Upper lobe of right lung (tissue), 1 donor: ENCODE data around the gene PTPN3. TPM values are rescaled to one million over a fixed set of nuclear protein-coding genes. Genes with fewer than 3 reads are reported as not detected.
A peak's percentile ranks its signal among the peaks of the same experiment; 100 is the strongest.

Experiments
- ATAC-seq: fragments of 200-7000 bp; cut with Tn5 transposase; one replicate; pipeline ENCODE4 v1.9.1; 2020; ENCODE audit warnings: mild to moderate bottlenecking, moderate library complexity
- DNase-seq: peaks from one replicate; pipeline ENCODE4 v3.0.0-alpha.2; 2020
- H3K27ac ChIP-seq: fragments of 200-600 bp; one replicate; pipeline ENCODE4 v1.8.0; 2022
- H3K27me3 ChIP-seq: fragments of 200-600 bp; one replicate; pipeline ENCODE4 v1.8.0; 2022; ENCODE audit warnings: mild to moderate bottlenecking
- H3K36me3 ChIP-seq: fragments of 200-600 bp; one replicate; pipeline ENCODE4 v1.8.0; 2022
- H3K4me1 ChIP-seq: fragments of 200-600 bp; one replicate; pipeline ENCODE4 v1.8.0; 2022
- H3K4me3 ChIP-seq: fragments of 200-600 bp; one replicate; pipeline ENCODE4 v1.8.0; 2022; ENCODE audit warnings: mild to moderate bottlenecking
- H3K9me3 ChIP-seq: fragments of 200-600 bp; one replicate; pipeline ENCODE4 v1.8.0; 2022
- intact Hi-C: fragments of 100-400 bp; cut with DNase I; formaldehyde crosslinking; loops from one replicate; pipeline ENCODE4 v1.11.0; 2022
- total RNA-seq: library from RNA; stranded (reverse); fragmentation: NEBNext Ultra II Directional; extraction: Animal tissue kit (Norgen Biotek cat#: 25700); gene quantifications from one replicate; pipeline ENCODE4 v1.2.1, GENCODE V29; 2021
- TF ChIP-seq, protein P1 (sequence below): fragments of 200-600 bp; IDR thresholded peaks from one replicate; pipeline ENCODE4 v1.8.0; 2022; ENCODE audit warnings: antibody characterized with exemption
- donor health status: DM: no; HTN: yes; CAD: no; lungs with severe emphysema.

PTPN3 gene
- total RNA-seq, 1 donor from 2014 or later: 17.1 TPM

DNA sequence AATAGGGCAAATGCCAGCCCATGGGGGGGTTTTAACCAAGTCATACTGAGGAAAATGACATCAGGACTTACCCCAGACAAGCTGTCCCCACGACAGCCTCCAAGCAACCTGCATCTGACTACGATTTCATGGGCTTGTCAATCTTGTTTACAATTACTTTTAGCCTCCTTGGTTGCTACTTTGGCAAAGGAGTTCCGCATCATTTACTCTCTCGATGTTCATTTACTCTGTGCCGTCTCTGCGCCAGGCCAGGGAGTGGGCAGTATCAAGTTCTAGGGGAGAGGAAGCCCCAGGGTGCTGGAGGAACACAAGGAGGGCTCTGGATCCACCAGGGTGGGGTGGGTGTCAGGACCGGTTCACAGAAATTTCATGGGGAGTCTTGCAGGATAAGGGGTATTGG lies 23.9 kb downstream of the PTPN3 start:
- no peak for ATAC-seq
- intact Hi-C loops: no loop called here
- Histone ChIP-seq H3K4me3 (no peak overlapping the region), H3K36me3 (no peaks in the 10 kb centered on the region), H3K27me3 (peaks cover 4% of the 10 kb centered on the region), H3K27ac (peak overlapping the region; percentile 61), H3K4me1 (peaks cover 12% of the 10 kb centered on the region), H3K9me3 (no peaks in the 10 kb centered on the region)
- TF ChIP-seq, protein P1, sequence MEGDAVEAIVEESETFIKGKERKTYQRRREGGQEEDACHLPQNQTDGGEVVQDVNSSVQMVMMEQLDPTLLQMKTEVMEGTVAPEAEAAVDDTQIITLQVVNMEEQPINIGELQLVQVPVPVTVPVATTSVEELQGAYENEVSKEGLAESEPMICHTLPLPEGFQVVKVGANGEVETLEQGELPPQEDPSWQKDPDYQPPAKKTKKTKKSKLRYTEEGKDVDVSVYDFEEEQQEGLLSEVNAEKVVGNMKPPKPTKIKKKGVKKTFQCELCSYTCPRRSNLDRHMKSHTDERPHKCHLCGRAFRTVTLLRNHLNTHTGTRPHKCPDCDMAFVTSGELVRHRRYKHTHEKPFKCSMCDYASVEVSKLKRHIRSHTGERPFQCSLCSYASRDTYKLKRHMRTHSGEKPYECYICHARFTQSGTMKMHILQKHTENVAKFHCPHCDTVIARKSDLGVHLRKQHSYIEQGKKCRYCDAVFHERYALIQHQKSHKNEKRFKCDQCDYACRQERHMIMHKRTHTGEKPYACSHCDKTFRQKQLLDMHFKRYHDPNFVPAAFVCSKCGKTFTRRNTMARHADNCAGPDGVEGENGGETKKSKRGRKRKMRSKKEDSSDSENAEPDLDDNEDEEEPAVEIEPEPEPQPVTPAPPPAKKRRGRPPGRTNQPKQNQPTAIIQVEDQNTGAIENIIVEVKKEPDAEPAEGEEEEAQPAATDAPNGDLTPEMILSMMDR: no peak
- DNase-seq: no peak

DNA sequence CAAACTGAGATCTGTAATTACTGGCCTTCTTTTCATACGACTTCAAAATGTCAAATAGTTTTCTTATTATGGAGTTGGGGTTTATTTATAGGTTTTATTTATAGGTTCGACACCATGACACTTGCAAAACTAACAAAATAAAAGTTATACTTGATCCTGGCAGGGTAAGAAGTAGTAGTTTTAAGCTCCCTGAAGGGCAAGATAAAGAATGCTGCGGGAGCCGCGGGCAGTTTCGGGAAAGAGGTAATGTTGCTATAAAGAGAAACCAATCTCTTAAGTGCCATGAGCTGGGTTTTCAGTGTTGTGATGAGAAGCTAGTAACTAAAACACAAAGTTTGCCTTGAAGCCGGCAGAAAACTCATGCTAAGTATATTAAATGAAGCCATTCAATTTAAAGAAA lies 24.8 kb downstream of the PTPN3 start:
- Histone ChIP-seq H3K27me3 (peaks cover 4% of the 10 kb centered on the region), H3K36me3 (no peaks in the 10 kb centered on the region), H3K9me3 (no peaks in the 10 kb centered on the region), H3K27ac (peak overlapping the region; percentile 61), H3K4me1 (peaks cover 12% of the 10 kb centered on the region), H3K4me3 (no peak overlapping the region)
- DNase-seq (no peak), ATAC-seq (no peak)
- intact Hi-C loops: no loop called here
- TF ChIP-seq, protein P1: no peak

GRCh38 chr9:109471475-109472393 lies 26.4 kb downstream of the PTPN3 start:
- Histone ChIP-seq H3K9me3 (no peaks in the 10 kb centered on the region), H3K27me3 (peaks cover 4% of the 10 kb centered on the region), H3K4me1 (peaks cover 12% of the 10 kb centered on the region), H3K4me3 (no peak overlapping the region), H3K27ac (no peak overlapping the region), H3K36me3 (no peaks in the 10 kb centered on the region)
- ATAC-seq: no peak
- intact Hi-C loops: no loop called here
- no peak for DNase-seq
- TF ChIP-seq, protein P1: no peak

GRCh38 chr9:109469646-109470358 lies 28.3 kb downstream of the PTPN3 start:
- H3K27ac ChIP-seq: no peak overlapping the region
- intact Hi-C loops: no loop called here
- H3K4me1 ChIP-seq: no peaks in the 10 kb centered on the region
- H3K4me3 ChIP-seq: no peak overlapping the region
- no peaks in the 10 kb centered on the region for H3K9me3 ChIP-seq
- DNase-seq (peak; percentile 75), ATAC-seq (peak; percentile 96)
- TF ChIP-seq, protein P1: peak; percentile 91
- H3K27me3 ChIP-seq: peaks cover 8% of the 10 kb centered on the region
- H3K36me3 ChIP-seq: no peaks in the 10 kb centered on the region

DNA sequence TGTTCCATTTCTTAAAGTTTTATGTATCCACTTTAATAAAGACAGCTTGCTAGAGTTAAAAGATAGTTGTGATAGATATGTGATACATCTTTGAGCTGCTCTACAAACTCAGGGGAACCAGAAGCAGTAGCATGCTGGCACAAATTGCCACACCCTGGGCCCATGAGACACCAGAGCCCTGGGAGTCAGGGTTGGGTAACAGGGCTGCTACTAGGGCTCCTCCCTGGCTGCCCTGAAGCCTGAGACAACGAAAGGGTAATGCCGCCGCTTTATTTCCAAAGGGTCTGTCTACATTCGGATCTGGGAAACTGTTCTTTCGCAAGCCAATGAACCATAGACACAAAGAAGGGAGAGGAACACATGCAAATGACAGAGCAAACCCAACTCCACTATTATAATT lies 29.2 kb downstream of the PTPN3 start:
- ATAC-seq (peak; percentile 63), DNase-seq (no peak)

More for the DNA sequence above, 29.2 kb downstream of the PTPN3 start:
- Histone ChIP-seq H3K27ac (no peak overlapping the region), H3K27me3 (peaks cover 6% of the 10 kb centered on the region), H3K4me3 (no peak overlapping the region), H3K4me1 (no peaks in the 10 kb centered on the region), H3K36me3 (no peaks in the 10 kb centered on the region), H3K9me3 (no peaks in the 10 kb centered on the region)
- TF ChIP-seq, protein P1: no peak
- intact Hi-C loops: no loop called here
